ENCODE data around the gene OR4Q3. TPM values are rescaled to one million over a fixed set of nuclear protein-coding genes. Genes with fewer than 3 reads are reported as not detected.
"Not testable (repeated sequence)": the region's sequence is repeated elsewhere in the genome, so short reads cannot be mapped to it uniquely, and the experiment has no call there.

OR4Q3 gene
- total RNA-seq: not detected in 2 replicates

DNA sequence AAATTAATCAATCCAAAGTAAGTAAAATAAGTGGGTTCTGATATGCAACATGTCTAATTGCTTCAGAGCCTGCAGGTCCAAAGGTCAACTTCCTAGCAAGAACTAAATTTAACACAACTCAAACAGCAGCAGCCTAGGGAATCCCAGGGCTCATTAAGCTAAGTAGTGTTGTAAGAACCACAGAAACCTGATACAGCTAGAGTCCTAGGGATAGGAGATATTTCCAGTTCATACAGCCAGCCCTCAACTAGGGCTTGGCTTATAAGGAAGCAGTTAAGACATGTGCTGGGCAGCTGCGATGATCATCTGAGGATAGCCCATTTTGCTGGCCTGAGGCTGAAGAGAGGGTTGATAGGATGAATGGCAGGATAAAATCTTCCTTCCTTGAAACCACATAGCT is at the start of gene OR4Q3:
Gene OR4Q3 (plus strand): TSS at position 316 of the 400 bp plus-strand sequence.
- H3K4me1 Mint-ChIP-seq: no peaks in the 10 kb centered on the region
- H3K4me3 Mint-ChIP-seq: no peak within 1 kb of the TSS
- no peak for DNase-seq
- no peak within 1 kb of the TSS for H3K27ac Mint-ChIP-seq
- ATAC-seq (ENCODE audit: low read depth): no peak
- peaks cover 10% of the 10 kb centered on the region for H3K9me3 Mint-ChIP-seq
- H3K27me3 Mint-ChIP-seq: no peaks in the 10 kb centered on the region
- H3K36me3 Mint-ChIP-seq (ENCODE audit: low read depth): no peaks in the 10 kb centered on the region
- ChIA-PET POLR2A (no interaction called here), CTCF (no interaction called here)
- TF ChIP-seq, protein P1, sequence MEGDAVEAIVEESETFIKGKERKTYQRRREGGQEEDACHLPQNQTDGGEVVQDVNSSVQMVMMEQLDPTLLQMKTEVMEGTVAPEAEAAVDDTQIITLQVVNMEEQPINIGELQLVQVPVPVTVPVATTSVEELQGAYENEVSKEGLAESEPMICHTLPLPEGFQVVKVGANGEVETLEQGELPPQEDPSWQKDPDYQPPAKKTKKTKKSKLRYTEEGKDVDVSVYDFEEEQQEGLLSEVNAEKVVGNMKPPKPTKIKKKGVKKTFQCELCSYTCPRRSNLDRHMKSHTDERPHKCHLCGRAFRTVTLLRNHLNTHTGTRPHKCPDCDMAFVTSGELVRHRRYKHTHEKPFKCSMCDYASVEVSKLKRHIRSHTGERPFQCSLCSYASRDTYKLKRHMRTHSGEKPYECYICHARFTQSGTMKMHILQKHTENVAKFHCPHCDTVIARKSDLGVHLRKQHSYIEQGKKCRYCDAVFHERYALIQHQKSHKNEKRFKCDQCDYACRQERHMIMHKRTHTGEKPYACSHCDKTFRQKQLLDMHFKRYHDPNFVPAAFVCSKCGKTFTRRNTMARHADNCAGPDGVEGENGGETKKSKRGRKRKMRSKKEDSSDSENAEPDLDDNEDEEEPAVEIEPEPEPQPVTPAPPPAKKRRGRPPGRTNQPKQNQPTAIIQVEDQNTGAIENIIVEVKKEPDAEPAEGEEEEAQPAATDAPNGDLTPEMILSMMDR (IDR thresholded peaks at IDR 0.05): no peak
- intact Hi-C loops (cut with micrococcal nuclease): no loop called here

DNA sequence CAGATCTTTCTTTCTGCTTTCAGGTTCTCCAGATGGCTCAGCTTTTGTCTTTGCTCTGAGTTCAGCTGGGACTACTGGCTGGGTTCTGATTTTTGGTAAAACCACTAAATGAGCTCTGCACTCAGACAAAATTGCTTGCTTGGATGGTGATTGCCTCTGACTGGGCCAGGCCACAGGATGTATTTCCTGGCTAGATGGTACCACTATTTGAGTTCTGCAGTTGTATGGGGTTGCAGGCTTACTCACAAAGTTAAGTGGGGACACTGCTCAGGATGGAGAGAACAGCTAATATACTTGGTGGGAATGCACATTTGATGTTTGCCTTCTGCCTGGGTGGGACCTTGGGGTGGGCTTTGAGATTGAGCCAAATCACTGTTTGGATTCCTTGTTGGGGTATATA is 14.0 kb upstream of the OR4Q3 start:
- no peak for DNase-seq
- TF ChIP-seq, protein P1 (IDR thresholded peaks at IDR 0.05): no peak
- ChIA-PET POLR2A (no interaction called here), CTCF (no interaction called here)
- no peak for ATAC-seq (ENCODE audit: low read depth)
- no peaks in the 10 kb centered on the region for H3K27me3 Mint-ChIP-seq
- no peaks in the 10 kb centered on the region for H3K4me1 Mint-ChIP-seq
- no peak overlapping the region for H3K4me3 Mint-ChIP-seq
- intact Hi-C loops (cut with micrococcal nuclease): no loop called here
- H3K36me3 Mint-ChIP-seq (ENCODE audit: low read depth): no peaks in the 10 kb centered on the region
- no peak overlapping the region for H3K27ac Mint-ChIP-seq
- H3K9me3 Mint-ChIP-seq: peaks cover 10% of the 10 kb centered on the region

DNA sequence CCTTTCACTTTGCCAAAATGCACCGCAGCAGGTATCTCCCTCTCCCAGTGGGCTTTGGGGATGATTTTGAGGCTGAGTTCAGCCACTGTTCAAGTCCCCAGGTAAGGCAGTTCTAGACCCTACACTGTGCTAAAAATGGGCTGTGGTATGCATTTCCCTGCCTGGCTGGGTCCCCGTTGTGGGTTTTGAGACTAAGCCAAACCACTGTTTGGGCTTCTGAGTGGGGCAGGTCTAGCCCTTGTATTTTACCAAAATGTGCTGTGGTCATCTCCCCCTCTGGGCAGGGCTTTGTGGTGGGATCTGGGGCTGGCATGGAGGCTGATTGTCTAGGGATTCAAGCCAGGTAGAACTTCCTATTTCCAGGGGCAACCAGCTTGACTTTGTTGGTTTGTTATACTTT is 13.6 kb upstream of the OR4Q3 start:
- H3K4me1 Mint-ChIP-seq: no peaks in the 10 kb centered on the region
- CTCF ChIA-PET: no interaction called here
- no peak overlapping the region for H3K4me3 Mint-ChIP-seq
- no peaks in the 10 kb centered on the region for H3K36me3 Mint-ChIP-seq (ENCODE audit: low read depth)
- POLR2A ChIA-PET: no interaction called here
- intact Hi-C loops (cut with micrococcal nuclease): no loop called here
- peaks cover 10% of the 10 kb centered on the region for H3K9me3 Mint-ChIP-seq
- no peaks in the 10 kb centered on the region for H3K27me3 Mint-ChIP-seq
- DNase-seq (no peak), ATAC-seq (ENCODE audit: low read depth) (no peak)
- no peak overlapping the region for H3K27ac Mint-ChIP-seq
- TF ChIP-seq, protein P1 (IDR thresholded peaks at IDR 0.05): no peak

DNA sequence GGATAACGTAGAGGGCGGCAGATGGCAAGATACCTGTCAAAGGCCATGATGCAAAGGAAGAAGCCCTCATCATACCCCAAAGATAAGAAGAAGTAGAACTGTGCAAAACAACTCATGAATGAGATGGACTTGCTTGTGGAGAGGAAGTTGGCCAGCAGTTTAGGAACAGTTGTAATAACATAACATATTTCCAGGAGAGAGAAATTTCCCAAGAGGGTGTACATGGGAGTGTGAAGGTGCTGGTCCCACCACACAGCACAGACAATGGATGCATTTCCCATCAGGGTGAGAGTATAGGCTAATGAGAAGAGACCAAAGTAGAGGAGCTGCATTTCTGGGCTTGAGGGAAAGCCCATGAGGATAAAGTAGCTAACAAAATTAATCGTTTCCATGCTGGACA is 9.5 kb upstream of the OR4Q3 start:
- H3K27me3 Mint-ChIP-seq; intact Hi-C loops (cut with micrococcal nuclease); POLR2A ChIA-PET; H3K36me3 Mint-ChIP-seq (ENCODE audit: low read depth); DNase-seq; CTCF ChIA-PET; H3K4me1 Mint-ChIP-seq; H3K27ac Mint-ChIP-seq; ATAC-seq (ENCODE audit: low read depth); H3K9me3 Mint-ChIP-seq; H3K4me3 Mint-ChIP-seq: not testable (repeated sequence)

DNA sequence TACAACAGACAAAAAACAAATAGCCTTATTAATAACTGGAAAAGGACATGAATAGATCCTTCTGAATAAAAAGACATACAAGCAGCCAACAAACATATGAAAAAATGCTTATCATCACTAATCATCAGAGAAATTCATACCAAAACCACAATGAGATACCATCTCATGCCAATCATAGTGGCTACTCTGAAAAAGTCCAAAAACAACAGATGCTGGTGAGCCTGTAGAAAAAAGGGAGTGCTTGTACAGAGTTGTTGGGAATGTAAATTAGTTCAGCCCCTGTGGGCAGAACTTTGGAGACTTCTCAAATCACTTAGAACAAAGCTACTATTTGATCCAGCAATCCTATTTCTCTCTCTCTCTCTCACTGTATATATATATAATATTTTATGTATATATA is 8.9 kb downstream of the OR4Q3 start:
- POLR2A ChIA-PET; H3K27ac Mint-ChIP-seq; H3K36me3 Mint-ChIP-seq (ENCODE audit: low read depth); H3K9me3 Mint-ChIP-seq; ATAC-seq (ENCODE audit: low read depth); intact Hi-C loops (cut with micrococcal nuclease); DNase-seq; H3K4me1 Mint-ChIP-seq; CTCF ChIA-PET; H3K4me3 Mint-ChIP-seq; H3K27me3 Mint-ChIP-seq: not testable (repeated sequence)

DNA sequence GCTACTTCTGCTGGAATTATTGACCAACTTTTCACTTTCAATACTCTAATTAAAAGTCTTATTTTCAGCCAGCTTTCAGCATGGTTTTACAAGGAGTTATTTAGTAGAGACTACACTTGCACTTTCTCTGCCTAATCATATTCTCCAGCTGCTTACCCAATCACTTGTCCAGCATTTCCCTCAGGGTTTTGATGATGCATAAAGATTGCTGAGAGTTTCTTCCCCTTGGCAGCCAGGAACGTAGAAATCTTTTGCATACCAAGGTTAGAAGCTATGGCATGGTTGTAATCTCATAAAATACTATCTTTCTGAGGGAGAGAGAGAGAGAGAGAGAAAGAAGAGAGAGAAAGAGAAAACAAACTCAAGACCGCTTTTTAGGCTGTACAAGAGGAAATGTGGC is 10.8 kb downstream of the OR4Q3 start:
- TF ChIP-seq, protein P1 (IDR thresholded peaks at IDR 0.05): no peak
- Mint-ChIP-seq H3K36me3 (ENCODE audit: low read depth) (no peaks in the 10 kb centered on the region), H3K27me3 (no peaks in the 10 kb centered on the region), H3K4me3 (no peak overlapping the region), H3K4me1 (no peaks in the 10 kb centered on the region), H3K27ac (no peak overlapping the region), H3K9me3 (no peaks in the 10 kb centered on the region)
- DNase-seq (no peak), ATAC-seq (ENCODE audit: low read depth) (no peak)
- POLR2A ChIA-PET: no interaction called here
- CTCF ChIA-PET: no interaction called here
- intact Hi-C loops (cut with micrococcal nuclease): no loop called here

DNA sequence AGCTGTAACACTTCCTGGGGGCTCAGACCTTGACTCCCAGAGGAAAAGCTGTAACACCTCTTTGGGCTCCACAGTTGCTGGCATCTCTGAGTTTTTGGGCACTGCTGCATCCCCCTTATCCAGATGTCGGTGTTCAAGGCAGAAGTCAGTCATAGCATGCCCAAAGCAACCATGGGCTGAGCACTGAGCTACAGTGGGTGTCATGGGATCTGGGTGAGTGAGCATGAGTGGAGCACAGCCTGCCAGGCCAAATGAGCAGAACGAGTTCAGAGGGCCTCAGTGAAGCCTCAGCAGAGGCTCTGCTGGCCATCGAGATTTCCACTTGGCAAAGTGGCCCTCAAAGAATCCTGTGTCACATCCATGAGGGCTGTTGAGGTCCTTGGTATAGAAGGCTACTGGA is 28.1 kb downstream of the OR4Q3 start:
- POLR2A ChIA-PET; ATAC-seq (ENCODE audit: low read depth); H3K27me3 Mint-ChIP-seq; H3K4me3 Mint-ChIP-seq; intact Hi-C loops (cut with micrococcal nuclease); H3K36me3 Mint-ChIP-seq (ENCODE audit: low read depth); H3K4me1 Mint-ChIP-seq; DNase-seq; CTCF ChIA-PET; H3K27ac Mint-ChIP-seq: not testable (repeated sequence)
- peaks cover 14% of the 10 kb centered on the region for H3K9me3 Mint-ChIP-seq

Data from activated B cell treated with CpG ODN at 0.5 μM for 24 hours (primary cell).